Measurements from ENCODE around the gene C16orf87. TPM values are rescaled to one million over a fixed set of nuclear protein-coding genes. Genes with fewer than 3 reads are reported as not detected.

C16orf87 gene
- total and polyA plus RNA-seq, 9 of the 15 experiments (the other 6 are each of a cell fraction or from before 2014, with no cell fraction given) = 7.8 to 16.7 (median 10.5) TPM

DNA sequence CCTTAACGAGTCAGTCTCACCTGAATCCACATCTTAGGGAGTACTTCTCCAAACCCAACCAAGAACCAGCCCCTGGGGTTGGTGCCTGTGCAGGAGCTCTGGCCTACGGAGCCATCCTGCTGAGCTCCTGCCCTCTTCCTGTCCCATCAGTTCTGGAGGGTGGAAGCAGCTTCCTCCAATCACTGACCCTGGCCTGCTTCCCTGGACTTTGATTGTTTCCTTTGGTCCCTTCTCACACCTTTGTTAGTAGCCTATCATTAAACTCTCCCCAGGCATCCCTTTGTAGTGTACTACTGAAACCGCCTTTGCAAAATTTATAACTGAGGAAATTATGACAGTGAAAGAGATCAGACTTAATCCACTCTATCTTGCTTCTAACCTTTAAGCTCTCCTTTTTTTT is 21.1 kb upstream of the C16orf87 start:
- FAIRE-seq = no peak
- peaks cover 0 to 10% of the 10 kb centered on the region in 2 experiments; a peak in 2 of 5 replicates for H3K27me3 ChIP-seq (ENCODE audit: control insufficient read depth in 2 of 2, insufficient read depth in 2 of 2, low read length in 2 of 2)
- peaks cover 0 to 6% of the 10 kb centered on the region in 2 experiments; a peak in 1 of 5 replicates for H3K4me1 ChIP-seq (replicated peaks in 1 of 2; ENCODE audit: control insufficient read depth in 2 of 2, insufficient read depth in 2 of 2, low read length in 2 of 2)
- BruUV-seq (replicated peaks) = no TSS peak
- no peak for ATAC-seq
- no peak overlapping the region for H3K9ac ChIP-seq (ENCODE audit: insufficient read depth in 1 of 2, low read depth in 2 of 2, low read length in 2 of 2)
- H3K36me3 ChIP-seq (ENCODE audit: control insufficient read depth, insufficient read depth, low read length) = no peaks in the 10 kb centered on the region
- ChIA-PET POLR2A (interaction anchor here (0.8 kb wide), 1 partner anchor 21 kb away, joined by 5 read pairs; no protein-coding TSS in a partner anchor), CTCF (ENCODE audit: low intra/inter-chr PET ratio) (no interaction called here)
- H3K27ac ChIP-seq (ENCODE audit: extremely low read depth, low read depth, low read length) = no peak overlapping the region
- no peaks in the 10 kb centered on the region for H3K9me3 ChIP-seq (replicated peaks; ENCODE audit: control insufficient read depth, insufficient read depth, low read depth, low read length)
- no peaks in the 10 kb centered on the region for H4K20me1 ChIP-seq (replicated peaks; ENCODE audit: control insufficient read depth, insufficient read depth, low read length)
- no peak overlapping the region for H3K4me3 ChIP-seq
- no peak for DNase-seq (ENCODE audit: extremely low read depth in 1 of 4, low spot score in 3 of 4)
- H2AFZ ChIP-seq (ENCODE audit: low read depth, low read length) = no peak overlapping the region
- TF ChIP-seq ZNF408 (CRISPR knock-in tag; IDR thresholded peaks at IDR 0.05; ENCODE audit: low read depth) (no peak), ARID3B (CRISPR knock-in tag; IDR thresholded peaks at IDR 0.05; ENCODE audit: borderline replicate concordance) (no peak), SRSF1 (IDR thresholded peaks at IDR 0.05; ENCODE audit: low read depth, low read length) (no peak), SRSF3 (IDR thresholded peaks at IDR 0.05; ENCODE audit: insufficient read depth, low read length) (no peak), ARHGAP35 (IDR thresholded peaks at IDR 0.05; ENCODE audit: partially characterized antibody) (no peak)
- TF ChIP-seq, protein P1, sequence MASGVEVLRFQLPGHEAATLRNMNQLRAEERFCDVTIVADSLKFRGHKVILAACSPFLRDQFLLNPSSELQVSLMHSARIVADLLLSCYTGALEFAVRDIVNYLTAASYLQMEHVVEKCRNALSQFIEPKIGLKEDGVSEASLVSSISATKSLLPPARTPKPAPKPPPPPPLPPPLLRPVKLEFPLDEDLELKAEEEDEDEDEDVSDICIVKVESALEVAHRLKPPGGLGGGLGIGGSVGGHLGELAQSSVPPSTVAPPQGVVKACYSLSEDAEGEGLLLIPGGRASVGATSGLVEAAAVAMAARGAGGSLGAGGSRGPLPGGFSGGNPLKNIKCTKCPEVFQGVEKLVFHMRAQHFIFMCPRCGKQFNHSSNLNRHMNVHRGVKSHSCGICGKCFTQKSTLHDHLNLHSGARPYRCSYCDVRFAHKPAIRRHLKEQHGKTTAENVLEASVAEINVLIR (CRISPR knock-in tag; IDR thresholded peaks at IDR 0.05) = no peak
- WGBS (ENCODE audit: insufficient coverage, low coverage, missing lambda C conversion rate) = 0% methylated on average over 3 of the region's 3 CpGs
- H3K4me2 ChIP-seq (ENCODE audit: insufficient read depth, low read length) = no peak overlapping the region
- intact Hi-C loops (cut with micrococcal nuclease) = loop anchor here (10.0 kb wide), 1 partner anchor 1313 kb away; no protein-coding TSS in a partner anchor
- no peaks in the 10 kb centered on the region for H3K9me1 ChIP-seq (ENCODE audit: control insufficient read depth, insufficient read depth, low read length)
- no peaks in the 10 kb centered on the region for H3K79me2 ChIP-seq (ENCODE audit: control insufficient read depth, insufficient read depth, low read length)
- in situ Hi-C loops (cut with MboI) = no loop called here
